DND-41 (cell line): Measurements from ENCODE around the gene FABP7.
"Not testable (repeated sequence)": the region's sequence is repeated elsewhere in the genome, so short reads cannot be mapped to it uniquely, and the experiment has no call there.

Experiments used
- ATAC-seq: fragments of 200-7000 bp; cut with Tn5 transposase; 3 replicates; pipeline ENCODE4 v1.9.1; 2021; ENCODE audit warnings: low read depth; ENCODE audit not compliant: insufficient read depth
- DNase-seq: peaks from one replicate; pipeline ENCODE4 v3.0.0-alpha.2; 2020
- H2AFZ ChIP-seq: 2 replicates; pipeline ENCODE4 v1.6.0; 2012; ENCODE audit warnings: low read depth, low read length
- H3K27ac ChIP-seq: 2 replicates; pipeline ENCODE4 v1.5.1; 2012; ENCODE audit warnings: low read length, inconsistent platforms
- H3K27me3 ChIP-seq: fragments of 200-600 bp; sonication (generic); 2 replicates; pipeline ENCODE4 v1.6.0; 2012; ENCODE audit warnings: low read length, mild to moderate bottlenecking, inconsistent platforms; ENCODE audit not compliant: insufficient read depth, poor library complexity
- H3K36me3 ChIP-seq: 2 replicates; pipeline ENCODE4 v1.5.1; 2012; ENCODE audit warnings: low read length, inconsistent platforms; ENCODE audit not compliant: insufficient read depth
- H3K4me1 ChIP-seq: 2 replicates; pipeline ENCODE4 v1.5.1; 2012; ENCODE audit warnings: mild to moderate bottlenecking, low read length; ENCODE audit not compliant: insufficient read depth
- H3K4me2 ChIP-seq: 2 replicates; pipeline ENCODE4 v1.6.0; 2012; ENCODE audit warnings: mild to moderate bottlenecking, moderate library complexity, low read length, inconsistent platforms; ENCODE audit not compliant: insufficient read depth
- H3K4me3 ChIP-seq, 2 experiments: fragments of 200-600 bp in 1 of 2; shearing (Covaris generic) in 1 of 2; 2 replicates each; pipeline ENCODE4 v1.5.1; 2012 to 2016; ENCODE audit warnings: inconsistent platforms in 2 of 2, low read length in 2 of 2, mild to moderate bottlenecking in 2 of 2, low read depth in 1 of 2, moderate library complexity in 1 of 2
- H3K79me2 ChIP-seq: 2 replicates; pipeline ENCODE4 v1.6.0; 2012; ENCODE audit warnings: low read length, inconsistent platforms; ENCODE audit not compliant: insufficient read depth
- H3K9ac ChIP-seq: 2 replicates; pipeline ENCODE4 v1.6.0; 2012; ENCODE audit warnings: low read depth, mild to moderate bottlenecking, inconsistent platforms, low read length, moderate library complexity
- H3K9me3 ChIP-seq: 2 replicates; pipeline ENCODE4 v1.5.1; 2012; ENCODE audit warnings: low read length, moderate library complexity, mild to moderate bottlenecking, inconsistent platforms; ENCODE audit not compliant: insufficient read depth, severe bottlenecking
- H4K20me1 ChIP-seq: 2 replicates; pipeline ENCODE4 v1.6.0; 2012; ENCODE audit warnings: low read length; ENCODE audit not compliant: insufficient read depth
- CTCF ChIP-seq: IDR thresholded peaks from 2 replicates; pipeline ENCODE4 v1.5.1; 2012; ENCODE audit warnings: borderline replicate concordance, low read length, moderate library complexity, mild to moderate bottlenecking; ENCODE audit not compliant: poor library complexity, severe bottlenecking; ENCODE audit errors: extremely low read depth
- EZH2 ChIP-seq: IDR thresholded peaks from 3 replicates; pipeline ENCODE4 v1.6.1; 2012; ENCODE audit warnings: borderline replicate concordance, low read depth, mild to moderate bottlenecking, moderate library complexity, low read length, inconsistent platforms; ENCODE audit not compliant: severe bottlenecking

FABP7 gene

GRCh38 chr6:122746688-122747087 lies 32.8 kb upstream of the FABP7 start:
- no peaks in the 10 kb centered on the region for H4K20me1 ChIP-seq
- H3K4me1 ChIP-seq: peaks cover 17% of the 10 kb centered on the region
- H3K4me3 ChIP-seq: no peak overlapping the region
- no peak overlapping the region for H3K4me2 ChIP-seq
- no peaks in the 10 kb centered on the region for H3K36me3 ChIP-seq
- no peak overlapping the region for H3K9ac ChIP-seq
- DNase-seq: no peak
- H3K9me3 ChIP-seq: no peaks in the 10 kb centered on the region
- ATAC-seq: no peak
- H3K27ac ChIP-seq: no peak overlapping the region
- TF ChIP-seq CTCF: no peak
- no peak overlapping the region for H2AFZ ChIP-seq
- H3K27me3 ChIP-seq: no peaks in the 10 kb centered on the region
- H3K79me2 ChIP-seq: no peaks in the 10 kb centered on the region

- no peak for ATAC-seq
- H3K4me1 ChIP-seq: peaks cover 26% of the 10 kb centered on the region
- no peaks in the 10 kb centered on the region for H3K36me3 ChIP-seq
- no peaks in the 10 kb centered on the region for H3K27me3 ChIP-seq
- no peaks in the 10 kb centered on the region for H3K9me3 ChIP-seq
- no peak for DNase-seq
- TF ChIP-seq EZH2: no peak
- TF ChIP-seq CTCF: no peak
- H3K27ac ChIP-seq: no peak overlapping the region
- no peak overlapping the region for H3K4me2 ChIP-seq
- no peaks in the 10 kb centered on the region for H3K79me2 ChIP-seq
- no peak overlapping the region for H3K9ac ChIP-seq
- H2AFZ ChIP-seq: no peak overlapping the region
- no peaks in the 10 kb centered on the region for H4K20me1 ChIP-seq
- no peak overlapping the region for H3K4me3 ChIP-seq
Observed at GRCh38 chr6:122747573-122747972, 31.9 kb upstream of the FABP7 start.

GRCh38 chr6:122748945-122749344 lies 30.6 kb upstream of the FABP7 start:
- not testable (repeated sequence) for H3K4me3 ChIP-seq, H2AFZ ChIP-seq, H3K79me2 ChIP-seq, H3K27me3 ChIP-seq, H3K27ac ChIP-seq, DNase-seq, H3K9me3 ChIP-seq, H3K9ac ChIP-seq, H4K20me1 ChIP-seq, H3K4me2 ChIP-seq, ATAC-seq, H3K36me3 ChIP-seq
- H3K4me1 ChIP-seq: peaks cover 27% of the 10 kb centered on the region

- Histone ChIP-seq H4K20me1 (no peaks in the 10 kb centered on the region), H3K4me1 (peaks cover 27% of the 10 kb centered on the region), H3K9me3 (no peaks in the 10 kb centered on the region), H2AFZ (no peak overlapping the region), H3K79me2 (no peaks in the 10 kb centered on the region), H3K4me2 (no peak overlapping the region), H3K27ac (no peak overlapping the region), H3K9ac (no peak overlapping the region), H3K4me3 (no peak overlapping the region), H3K27me3 (no peaks in the 10 kb centered on the region), H3K36me3 (no peaks in the 10 kb centered on the region)
- TF ChIP-seq EZH2: no peak
- TF ChIP-seq CTCF: no peak
- DNase-seq (no peak), ATAC-seq (no peak)
Observed at GRCh38 chr6:122749451-122750050, 30.0 kb upstream of the FABP7 start.
